IMR-90 (cell line): Measurements from ENCODE around the gene SHROOM3.

ENCODE experiments used
- CTCF ChIP-seq: conservative IDR thresholded peaks from 2 replicates; pipeline ENCODE4 v1.5.1; 2012; ENCODE audit warnings: mild to moderate bottlenecking, low read depth, low read length, improper control_type of control experiment
- MAFK ChIP-seq: IDR thresholded peaks from 2 replicates; pipeline ENCODE4 v1.6.1; 2012; ENCODE audit warnings: low read depth, low read length, improper control_type of control experiment
- POLR2A ChIP-seq: IDR thresholded peaks from 2 replicates; pipeline ENCODE4 v1.6.1; 2012; ENCODE audit warnings: mild to moderate bottlenecking, low read depth, low read length
- SMC3 ChIP-seq: fragments of 150-350 bp; IDR thresholded peaks from 2 replicates; pipeline ENCODE4 v1.6.1; 2016; ENCODE audit warnings: low read depth, mild to moderate bottlenecking, antibody characterized with exemption, low read length, moderate library complexity
- USF2 ChIP-seq: fragments of 150-350 bp; IDR thresholded peaks from 2 replicates; pipeline ENCODE4 v1.6.1; 2017; ENCODE audit warnings: mild to moderate bottlenecking, antibody characterized with exemption, low read length, low read depth

DNA sequence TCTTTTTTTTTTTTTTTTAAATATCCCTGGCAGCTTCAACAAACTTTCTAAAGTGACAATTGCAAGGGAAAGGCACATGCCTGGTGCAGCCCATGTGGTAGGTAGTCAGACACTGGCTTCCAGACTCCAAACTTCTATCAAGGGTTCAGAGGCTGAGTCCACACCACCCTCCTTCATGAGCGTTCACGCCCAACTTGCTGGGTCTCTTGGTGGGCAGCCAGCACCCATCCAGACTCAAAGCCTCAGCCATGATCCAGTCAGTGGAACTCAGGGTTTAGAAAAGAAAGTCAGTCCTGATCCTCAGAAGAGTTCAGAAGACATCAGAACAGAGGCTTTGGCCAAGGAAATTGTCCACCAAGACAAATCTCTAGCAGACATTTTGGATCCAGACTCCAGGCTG, 321.4 kb downstream of the SHROOM3 start:
- TF ChIP-seq POLR2A (no peak), CTCF (no peak), USF2 (no peak), SMC3 (no peak), MAFK (no peak)
